K562 (cell line): ENCODE measurements around the gene ARID5B. TPM values are rescaled to one million over a fixed set of nuclear protein-coding genes. Genes with fewer than 3 reads are reported as not detected.

ENCODE experiments used
- ILK ChIP-seq: fragments of 450-650 bp; IDR thresholded peaks from 2 replicates; pipeline ENCODE4 v1.6.1; 2016; ENCODE audit warnings: missing genetic modification characterization, low read depth, mild to moderate bottlenecking, missing compliant biosample characterization, moderate library complexity, borderline replicate concordance
- MEIS2 ChIP-seq: fragments of 450-650 bp; IDR thresholded peaks from 2 replicates; pipeline ENCODE4 v1.6.1; 2014; ENCODE audit warnings: mild to moderate bottlenecking; ENCODE audit not compliant: partially characterized antibody
- RAD21 ChIP-seq, 2 experiments: fragments of 250-450 bp in 1 of 2; fragments of 450-650 bp in 1 of 2; sonication (Bioruptor Pico) in 1 of 2; formaldehyde crosslinking in 1 of 2; IDR thresholded peaks in 1 of 2; conservative IDR thresholded peaks in 1 of 2; 2 replicates each; pipeline versions ENCODE4 v1.4.0 to v1.8.0; 2020 to 2022; ENCODE audit warnings: mild to moderate bottlenecking in 2 of 2, moderate library complexity in 1 of 2
- USF1 ChIP-seq: sonication (generic); formaldehyde crosslinking; IDR thresholded peaks from 2 replicates; pipeline ENCODE4 v1.9.0; 2022; ENCODE audit warnings: mild to moderate bottlenecking, missing genetic modification reagents
- ZBTB49 ChIP-seq: sonication (generic); formaldehyde crosslinking; IDR thresholded peaks from 2 replicates; pipeline ENCODE4 v1.8.0; 2022; ENCODE audit warnings: missing genetic modification reagents, mild to moderate bottlenecking, borderline replicate concordance
- polyA plus RNA-seq, 8 experiments: library from polyadenylated mRNA; depleted of rRNA in 4 of 8; stranded (reverse) in 5 of 8; unstranded in 3 of 8; fragments of >200 nt; fragmentation: Nextera tagmentation in 2 of 8; fragmentation: Illumina TruSeq in 1 of 8; extraction: Ambion mirVana in 2 of 8; extraction: Trizol in 1 of 8; gene quantifications; 2 replicates each; pipeline versions ENCODE4 v1.2.1 to v1.2.3, GENCODE V29; 2011 to 2014; ENCODE audit warnings: inconsistent platforms in 1 of 8, missing spikeins in 1 of 8
- total RNA-seq, 7 experiments: library from RNA; depleted of rRNA in 6 of 7; stranded (reverse); fragments of >200 nt in 6 of 7; fragmentation: Illumina TruSeq in 2 of 7; extraction: Trizol in 2 of 7; gene quantifications; 2 replicates each; pipeline versions ENCODE4 v1.2.1 to v1.2.3, GENCODE V29; 2011 to 2021; ENCODE audit warnings: low replicate concordance in 1 of 7
- TF ChIP-seq, protein P1 (sequence below): fragments of 450-650 bp; IDR thresholded peaks from 2 replicates; pipeline ENCODE4 v1.6.1; 2016; ENCODE audit warnings: mild to moderate bottlenecking, moderate library complexity
- TF ChIP-seq, protein P2 (sequence below): sonication (generic); formaldehyde crosslinking; IDR thresholded peaks from 2 replicates; pipeline ENCODE4 v1.5.0; 2020; ENCODE audit warnings: missing genetic modification reagents
- TF ChIP-seq, protein P3 (sequence below): fragments of 250-450 bp; sonication (Bioruptor Pico); IDR thresholded peaks from 2 replicates; pipeline ENCODE4 v1.8.0; 2021; ENCODE audit warnings: moderate library complexity, mild to moderate bottlenecking, inconsistent platforms

The ARID5B gene
- total and polyA plus RNA-seq, 9 of the 15 experiments (the other 6 are each of a cell fraction or from before 2014, with no cell fraction given): 0.48 to 1.6 (median 0.80) TPM

DNA sequence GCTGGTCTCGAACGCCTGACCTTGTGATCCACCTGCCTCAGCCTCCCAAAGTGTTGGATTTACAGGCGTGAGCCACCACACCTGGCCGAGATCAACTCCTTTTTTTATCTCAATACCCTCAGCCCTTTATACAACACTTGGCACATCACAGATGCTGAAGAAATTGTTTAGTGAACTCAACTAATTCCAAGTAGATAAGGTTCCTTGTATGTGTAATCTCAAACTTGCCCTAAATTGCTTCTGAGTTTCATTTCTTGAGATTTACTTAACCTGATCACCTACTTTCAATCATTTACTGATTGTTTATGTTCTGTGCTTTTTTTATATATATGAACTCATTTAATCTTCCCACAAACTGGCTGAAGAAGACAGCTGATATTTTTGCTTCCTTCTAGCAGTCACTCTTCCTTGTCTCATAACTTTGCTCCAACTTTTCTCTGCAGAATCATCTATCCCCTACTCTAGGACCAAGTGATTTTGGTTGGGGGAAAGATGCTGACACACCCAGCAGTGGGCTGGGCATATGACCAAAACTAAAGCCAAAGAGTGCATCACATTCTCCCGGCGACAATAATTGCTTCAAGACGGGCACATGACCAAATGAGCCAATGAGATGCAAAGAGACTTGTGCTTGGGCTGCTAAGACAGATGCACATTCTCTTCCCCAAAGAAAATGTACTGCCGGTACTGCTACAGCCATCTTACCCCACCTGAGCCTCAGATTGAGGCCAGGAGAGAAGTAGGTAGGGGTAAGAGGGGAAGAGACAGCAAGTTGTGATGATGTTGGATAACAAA is 40.3 kb upstream of the ARID5B start (continued):
- TF ChIP-seq, protein P1, sequence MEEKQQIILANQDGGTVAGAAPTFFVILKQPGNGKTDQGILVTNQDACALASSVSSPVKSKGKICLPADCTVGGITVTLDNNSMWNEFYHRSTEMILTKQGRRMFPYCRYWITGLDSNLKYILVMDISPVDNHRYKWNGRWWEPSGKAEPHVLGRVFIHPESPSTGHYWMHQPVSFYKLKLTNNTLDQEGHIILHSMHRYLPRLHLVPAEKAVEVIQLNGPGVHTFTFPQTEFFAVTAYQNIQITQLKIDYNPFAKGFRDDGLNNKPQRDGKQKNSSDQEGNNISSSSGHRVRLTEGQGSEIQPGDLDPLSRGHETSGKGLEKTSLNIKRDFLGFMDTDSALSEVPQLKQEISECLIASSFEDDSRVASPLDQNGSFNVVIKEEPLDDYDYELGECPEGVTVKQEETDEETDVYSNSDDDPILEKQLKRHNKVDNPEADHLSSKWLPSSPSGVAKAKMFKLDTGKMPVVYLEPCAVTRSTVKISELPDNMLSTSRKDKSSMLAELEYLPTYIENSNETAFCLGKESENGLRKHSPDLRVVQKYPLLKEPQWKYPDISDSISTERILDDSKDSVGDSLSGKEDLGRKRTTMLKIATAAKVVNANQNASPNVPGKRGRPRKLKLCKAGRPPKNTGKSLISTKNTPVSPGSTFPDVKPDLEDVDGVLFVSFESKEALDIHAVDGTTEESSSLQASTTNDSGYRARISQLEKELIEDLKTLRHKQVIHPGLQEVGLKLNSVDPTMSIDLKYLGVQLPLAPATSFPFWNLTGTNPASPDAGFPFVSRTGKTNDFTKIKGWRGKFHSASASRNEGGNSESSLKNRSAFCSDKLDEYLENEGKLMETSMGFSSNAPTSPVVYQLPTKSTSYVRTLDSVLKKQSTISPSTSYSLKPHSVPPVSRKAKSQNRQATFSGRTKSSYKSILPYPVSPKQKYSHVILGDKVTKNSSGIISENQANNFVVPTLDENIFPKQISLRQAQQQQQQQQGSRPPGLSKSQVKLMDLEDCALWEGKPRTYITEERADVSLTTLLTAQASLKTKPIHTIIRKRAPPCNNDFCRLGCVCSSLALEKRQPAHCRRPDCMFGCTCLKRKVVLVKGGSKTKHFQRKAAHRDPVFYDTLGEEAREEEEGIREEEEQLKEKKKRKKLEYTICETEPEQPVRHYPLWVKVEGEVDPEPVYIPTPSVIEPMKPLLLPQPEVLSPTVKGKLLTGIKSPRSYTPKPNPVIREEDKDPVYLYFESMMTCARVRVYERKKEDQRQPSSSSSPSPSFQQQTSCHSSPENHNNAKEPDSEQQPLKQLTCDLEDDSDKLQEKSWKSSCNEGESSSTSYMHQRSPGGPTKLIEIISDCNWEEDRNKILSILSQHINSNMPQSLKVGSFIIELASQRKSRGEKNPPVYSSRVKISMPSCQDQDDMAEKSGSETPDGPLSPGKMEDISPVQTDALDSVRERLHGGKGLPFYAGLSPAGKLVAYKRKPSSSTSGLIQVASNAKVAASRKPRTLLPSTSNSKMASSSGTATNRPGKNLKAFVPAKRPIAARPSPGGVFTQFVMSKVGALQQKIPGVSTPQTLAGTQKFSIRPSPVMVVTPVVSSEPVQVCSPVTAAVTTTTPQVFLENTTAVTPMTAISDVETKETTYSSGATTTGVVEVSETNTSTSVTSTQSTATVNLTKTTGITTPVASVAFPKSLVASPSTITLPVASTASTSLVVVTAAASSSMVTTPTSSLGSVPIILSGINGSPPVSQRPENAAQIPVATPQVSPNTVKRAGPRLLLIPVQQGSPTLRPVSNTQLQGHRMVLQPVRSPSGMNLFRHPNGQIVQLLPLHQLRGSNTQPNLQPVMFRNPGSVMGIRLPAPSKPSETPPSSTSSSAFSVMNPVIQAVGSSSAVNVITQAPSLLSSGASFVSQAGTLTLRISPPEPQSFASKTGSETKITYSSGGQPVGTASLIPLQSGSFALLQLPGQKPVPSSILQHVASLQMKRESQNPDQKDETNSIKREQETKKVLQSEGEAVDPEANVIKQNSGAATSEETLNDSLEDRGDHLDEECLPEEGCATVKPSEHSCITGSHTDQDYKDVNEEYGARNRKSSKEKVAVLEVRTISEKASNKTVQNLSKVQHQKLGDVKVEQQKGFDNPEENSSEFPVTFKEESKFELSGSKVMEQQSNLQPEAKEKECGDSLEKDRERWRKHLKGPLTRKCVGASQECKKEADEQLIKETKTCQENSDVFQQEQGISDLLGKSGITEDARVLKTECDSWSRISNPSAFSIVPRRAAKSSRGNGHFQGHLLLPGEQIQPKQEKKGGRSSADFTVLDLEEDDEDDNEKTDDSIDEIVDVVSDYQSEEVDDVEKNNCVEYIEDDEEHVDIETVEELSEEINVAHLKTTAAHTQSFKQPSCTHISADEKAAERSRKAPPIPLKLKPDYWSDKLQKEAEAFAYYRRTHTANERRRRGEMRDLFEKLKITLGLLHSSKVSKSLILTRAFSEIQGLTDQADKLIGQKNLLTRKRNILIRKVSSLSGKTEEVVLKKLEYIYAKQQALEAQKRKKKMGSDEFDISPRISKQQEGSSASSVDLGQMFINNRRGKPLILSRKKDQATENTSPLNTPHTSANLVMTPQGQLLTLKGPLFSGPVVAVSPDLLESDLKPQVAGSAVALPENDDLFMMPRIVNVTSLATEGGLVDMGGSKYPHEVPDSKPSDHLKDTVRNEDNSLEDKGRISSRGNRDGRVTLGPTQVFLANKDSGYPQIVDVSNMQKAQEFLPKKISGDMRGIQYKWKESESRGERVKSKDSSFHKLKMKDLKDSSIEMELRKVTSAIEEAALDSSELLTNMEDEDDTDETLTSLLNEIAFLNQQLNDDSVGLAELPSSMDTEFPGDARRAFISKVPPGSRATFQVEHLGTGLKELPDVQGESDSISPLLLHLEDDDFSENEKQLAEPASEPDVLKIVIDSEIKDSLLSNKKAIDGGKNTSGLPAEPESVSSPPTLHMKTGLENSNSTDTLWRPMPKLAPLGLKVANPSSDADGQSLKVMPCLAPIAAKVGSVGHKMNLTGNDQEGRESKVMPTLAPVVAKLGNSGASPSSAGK: 0 out of 2 replicates have a peak, but pooled peaks have one; percentile 28
- TF ChIP-seq, protein P2, sequence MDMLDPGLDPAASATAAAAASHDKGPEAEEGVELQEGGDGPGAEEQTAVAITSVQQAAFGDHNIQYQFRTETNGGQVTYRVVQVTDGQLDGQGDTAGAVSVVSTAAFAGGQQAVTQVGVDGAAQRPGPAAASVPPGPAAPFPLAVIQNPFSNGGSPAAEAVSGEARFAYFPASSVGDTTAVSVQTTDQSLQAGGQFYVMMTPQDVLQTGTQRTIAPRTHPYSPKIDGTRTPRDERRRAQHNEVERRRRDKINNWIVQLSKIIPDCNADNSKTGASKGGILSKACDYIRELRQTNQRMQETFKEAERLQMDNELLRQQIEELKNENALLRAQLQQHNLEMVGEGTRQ (CRISPR knock-in tag): peak; percentile 83
- TF ChIP-seq MEIS2 (no peak), USF1 (CRISPR knock-in tag) (peak; percentile 84), ZBTB49 (CRISPR knock-in tag) (no peak), ILK (tag) (no peak), RAD21 (CRISPR knock-in tag; conservative IDR thresholded peaks at IDR 0.05 in 1 of 2, IDR thresholded peaks at IDR 0.05 in 1 of 2) (no peak)
- TF ChIP-seq, protein P3, sequence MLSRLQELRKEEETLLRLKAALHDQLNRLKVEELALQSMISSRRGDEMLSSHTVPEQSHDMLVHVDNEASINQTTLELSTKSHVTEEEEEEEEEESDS (CRISPR knock-in tag): no peak
